ENCODE results near the gene TMEM203. TPM values are rescaled to one million over a fixed set of nuclear protein-coding genes. Genes with fewer than 3 reads are reported as not detected.
"Not testable (repeated sequence)": the region's sequence is repeated elsewhere in the genome, so short reads cannot be mapped to it uniquely, and the experiment has no call there.

TMEM203 gene
- polyA plus RNA-seq, 4 donors, result 44.6 to 49.8 (median 47.4) TPM

DNA sequence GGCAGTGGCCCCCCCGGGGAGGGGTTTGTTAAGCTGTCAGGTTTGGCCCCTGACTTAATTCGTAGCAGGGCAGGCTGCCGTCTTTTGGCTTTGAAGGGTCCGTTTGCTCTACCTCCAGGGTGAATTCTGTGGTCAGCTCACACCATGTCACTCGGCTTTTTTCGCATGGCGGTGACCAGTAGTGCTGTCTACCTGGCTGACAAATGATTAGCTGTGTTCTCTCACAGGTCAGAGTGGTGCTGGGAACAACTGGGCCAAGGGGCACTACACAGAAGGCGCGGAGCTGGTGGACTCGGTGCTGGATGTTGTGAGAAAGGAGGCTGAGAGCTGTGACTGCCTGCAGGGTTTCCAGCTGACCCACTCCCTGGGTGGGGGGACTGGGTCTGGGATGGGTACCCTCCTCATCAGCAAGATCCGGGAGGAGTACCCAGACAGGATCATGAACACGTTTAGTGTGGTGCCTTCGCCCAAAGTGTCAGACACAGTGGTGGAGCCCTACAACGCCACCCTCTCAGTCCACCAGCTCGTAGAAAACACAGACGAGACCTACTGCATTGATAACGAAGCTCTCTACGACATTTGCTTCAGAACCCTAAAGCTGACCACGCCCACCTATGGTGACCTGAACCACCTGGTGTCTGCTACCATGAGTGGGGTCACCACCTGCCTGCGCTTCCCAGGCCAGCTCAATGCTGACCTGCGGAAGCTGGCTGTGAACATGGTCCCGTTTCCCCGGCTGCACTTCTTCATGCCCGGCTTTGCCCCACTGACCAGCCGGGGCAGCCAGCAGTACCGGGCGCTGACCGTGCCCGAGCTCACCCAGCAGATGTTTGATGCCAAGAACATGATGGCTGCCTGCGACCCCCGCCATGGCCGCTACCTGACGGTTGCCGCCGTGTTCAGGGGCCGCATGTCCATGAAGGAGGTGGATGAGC lies 37.1 kb upstream of the TMEM203 start:
- no peak for DNase-seq (ENCODE audit: low read depth in 4 of 4, low spot score in 3 of 4)

DNA sequence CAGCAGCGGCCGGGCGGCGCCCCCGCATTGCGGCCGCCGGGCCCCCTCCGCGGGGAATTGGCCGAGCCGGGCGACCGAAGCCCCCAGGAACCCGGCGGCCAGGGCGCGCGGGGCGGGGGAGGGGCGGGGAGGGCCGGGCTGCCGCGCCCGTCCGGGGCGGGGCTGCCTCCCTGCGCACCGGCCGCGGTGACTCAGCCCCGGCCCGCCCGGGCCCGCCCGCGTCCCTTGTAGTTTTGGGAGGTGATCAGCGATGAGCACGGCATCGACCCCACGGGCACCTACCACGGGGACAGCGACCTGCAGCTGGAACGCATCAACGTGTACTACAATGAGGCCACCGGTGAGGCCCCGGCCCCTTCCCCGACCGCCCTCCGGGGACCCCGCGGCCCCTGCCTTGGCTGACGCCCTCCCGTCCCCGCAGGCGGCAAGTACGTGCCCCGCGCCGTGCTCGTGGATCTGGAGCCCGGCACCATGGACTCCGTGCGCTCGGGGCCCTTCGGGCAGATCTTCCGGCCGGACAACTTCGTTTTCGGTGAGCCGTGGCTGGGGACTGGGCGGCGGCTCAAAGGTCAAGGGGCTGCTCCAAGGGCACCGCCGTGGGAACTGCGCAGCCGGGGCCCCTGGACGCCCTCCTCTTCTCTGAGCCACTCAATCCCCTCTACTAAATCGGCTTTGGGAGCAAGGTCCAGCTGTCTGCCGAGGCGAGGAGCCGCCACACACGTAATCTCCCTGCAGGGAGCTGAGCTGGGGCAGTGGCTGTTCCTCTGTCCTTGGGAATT lies 36.2 kb upstream of the TMEM203 start:
- DNase-seq (ENCODE audit: low read depth in 4 of 4, low spot score in 3 of 4), result no peak

DNA sequence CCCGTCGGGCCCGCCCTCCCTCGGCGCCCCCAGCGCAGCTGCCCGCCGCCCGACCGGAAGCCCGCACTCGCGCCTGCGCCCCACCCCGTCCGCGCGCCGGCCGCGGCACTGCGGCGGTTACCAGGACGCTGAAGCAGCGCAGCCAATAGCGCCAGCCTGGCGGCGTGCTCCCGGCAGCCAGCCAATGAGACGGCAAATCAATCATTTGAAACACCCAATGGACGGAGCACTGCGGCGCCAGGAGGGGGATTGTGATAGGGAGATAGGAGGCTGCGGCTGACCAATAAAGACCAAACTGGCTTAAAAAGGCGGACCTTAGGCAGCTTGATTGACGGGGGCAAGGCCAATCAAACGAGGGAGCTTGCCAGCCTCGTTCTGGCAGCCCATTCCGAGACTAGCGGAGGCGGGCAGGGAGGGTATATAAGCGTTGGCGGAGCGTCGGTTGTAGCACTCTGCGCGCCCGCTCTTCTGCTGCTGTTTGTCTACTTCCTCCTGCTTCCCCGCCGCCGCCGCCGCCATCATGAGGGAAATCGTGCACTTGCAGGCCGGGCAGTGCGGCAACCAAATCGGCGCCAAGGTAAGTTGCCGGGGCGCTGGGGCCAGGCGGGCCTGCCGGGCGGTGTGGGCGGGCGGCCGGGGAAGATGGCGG lies 35.5 kb upstream of the TMEM203 start, which contains the start of gene TUBB4B:
Gene TUBB4B (plus strand): TSS at position 447 of the 649 bp plus-strand sequence. CDS start 74 bp downstream, at position 521.
- peak; percentile 97 to 100 (median 99) for DNase-seq (ENCODE audit: low read depth in 4 of 4, low spot score in 3 of 4)

DNA sequence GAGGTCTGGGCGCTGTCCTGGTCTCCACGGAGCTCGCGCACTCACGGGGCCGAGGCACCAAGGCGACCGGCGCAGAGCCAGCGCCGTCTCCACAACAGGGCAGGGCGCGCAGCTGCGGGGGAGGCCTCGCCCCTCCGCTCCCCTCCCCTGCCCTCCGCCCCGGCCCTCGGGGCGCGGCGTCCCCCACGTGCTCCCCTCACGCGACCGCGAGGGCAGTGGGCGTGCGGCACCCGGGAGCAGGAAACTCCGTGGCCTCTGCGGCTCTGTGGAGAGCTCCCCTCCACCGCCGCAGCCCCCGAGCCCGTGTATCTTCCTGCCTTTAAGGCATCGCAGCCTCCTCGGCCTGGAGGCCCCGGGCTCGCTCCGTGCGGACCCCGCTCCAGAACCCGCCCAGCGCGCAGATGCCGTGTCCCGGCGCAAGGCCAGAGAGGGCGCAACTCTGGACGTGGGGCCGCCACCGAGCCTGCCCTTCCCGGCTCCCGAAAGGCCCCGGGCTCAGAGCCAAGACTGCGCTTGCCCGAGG lies 34.9 kb upstream of the TMEM203 start:
- DNase-seq (ENCODE audit: low read depth in 4 of 4, low spot score in 3 of 4), result peak in 2 of 4 donors; percentile 49 to 53

DNA sequence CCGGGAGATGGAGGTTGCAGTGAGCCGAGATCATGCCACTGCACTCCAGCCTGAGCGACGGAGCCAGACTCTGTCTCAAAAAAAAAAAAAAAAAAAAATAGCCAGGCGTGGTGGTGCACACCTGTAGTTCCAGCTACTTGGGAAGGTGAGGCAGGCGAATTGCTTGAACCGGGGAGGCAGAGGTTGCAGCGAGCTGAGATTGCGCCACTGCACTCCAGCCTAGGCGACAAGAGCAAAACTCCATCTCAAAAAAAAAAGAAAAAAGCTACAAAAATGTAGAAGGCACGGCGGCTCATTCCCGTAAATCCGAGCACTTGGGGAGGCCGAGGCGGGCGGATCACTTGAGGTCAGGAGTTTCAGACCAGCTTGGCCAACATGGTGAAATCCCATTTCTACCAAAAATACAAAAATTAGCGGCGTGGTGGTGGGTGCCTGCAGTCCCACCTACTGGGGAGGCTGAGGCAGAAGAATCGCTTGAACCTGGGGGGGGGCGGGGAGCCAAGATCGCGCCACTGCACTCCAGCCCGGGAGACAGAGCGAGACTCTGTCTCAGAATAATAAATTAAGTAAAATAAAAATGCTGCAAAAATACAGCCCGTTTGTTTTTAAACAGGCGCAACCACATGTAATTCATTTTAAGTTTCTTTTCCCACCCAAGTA lies 34.2 kb upstream of the TMEM203 start:
- DNase-seq (ENCODE audit: low read depth in 4 of 4, low spot score in 3 of 4), result not testable (repeated sequence)

DNA sequence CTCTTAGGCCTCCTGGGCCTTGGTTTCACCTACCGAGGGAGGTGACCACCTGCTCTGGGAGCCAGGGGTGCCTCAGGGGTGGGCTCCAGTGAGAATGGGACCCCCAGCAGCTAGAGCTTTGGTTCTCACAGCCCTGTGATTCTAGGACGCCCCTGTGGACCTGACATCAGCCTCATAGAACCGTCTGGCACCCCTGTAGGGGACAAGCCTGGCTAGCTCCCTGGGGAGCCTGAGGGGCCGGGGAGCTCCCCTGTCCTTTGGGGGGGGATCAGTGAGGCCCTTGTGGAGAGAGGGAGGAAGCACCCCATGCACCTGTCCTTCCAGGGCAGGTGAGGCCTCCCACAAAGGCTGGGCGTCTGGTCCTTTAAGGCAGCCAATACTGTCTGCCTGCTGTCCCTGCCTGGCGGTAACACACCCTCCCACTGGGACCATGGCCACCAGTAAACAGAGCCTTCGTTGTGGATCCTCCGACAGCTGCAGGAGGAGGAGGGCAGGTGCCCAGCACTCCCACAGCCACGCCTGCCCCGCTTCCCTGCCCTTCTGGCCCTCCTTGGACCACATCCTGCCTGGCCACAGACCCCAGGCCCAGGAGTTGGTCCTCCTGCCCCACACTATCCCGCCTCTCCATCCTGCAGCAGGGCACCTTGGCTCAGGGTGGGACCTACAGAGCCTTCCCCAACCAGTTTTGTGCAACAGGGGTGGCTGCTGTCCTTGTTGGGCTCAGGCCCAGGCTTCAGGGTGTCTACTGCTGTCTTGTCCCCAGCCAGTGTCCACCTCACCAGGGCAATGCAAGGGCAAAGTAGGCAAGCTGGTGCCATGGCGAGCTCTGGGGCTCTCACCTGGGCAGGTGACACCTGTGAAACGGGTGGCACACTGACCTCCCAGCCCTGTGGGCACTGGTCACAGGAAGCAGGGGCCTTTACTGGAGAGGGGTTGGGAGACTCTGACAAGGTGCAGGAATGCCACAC lies 32.6 kb upstream of the TMEM203 start:
- no peak for DNase-seq (ENCODE audit: low read depth in 4 of 4, low spot score in 3 of 4)

DNA sequence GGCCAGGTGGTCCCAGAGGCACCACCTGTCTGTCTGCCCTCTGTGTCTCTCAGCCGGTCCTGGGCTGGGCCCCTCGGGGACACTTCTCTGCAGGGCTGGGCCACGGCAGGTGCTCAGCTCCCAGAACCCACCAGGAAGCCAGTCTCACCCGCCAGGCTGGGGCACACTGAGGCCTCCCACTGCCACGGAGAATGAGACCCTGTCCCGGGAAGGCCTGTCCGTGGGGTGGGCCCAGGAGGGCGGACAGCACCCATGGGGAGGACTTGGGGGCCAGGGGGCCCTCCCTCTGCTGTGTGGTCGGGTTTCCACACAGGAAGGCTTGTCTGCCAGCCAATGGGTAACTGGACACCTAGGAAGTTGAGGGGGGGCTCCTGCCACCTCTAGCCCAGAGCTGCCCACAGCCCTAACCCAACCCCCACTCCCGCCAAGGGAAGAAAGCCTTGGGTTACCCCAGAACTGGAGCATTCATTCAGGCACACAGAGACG lies 31.5 kb upstream of the TMEM203 start:
- no peak for DNase-seq (ENCODE audit: low read depth in 4 of 4, low spot score in 3 of 4)

DNA sequence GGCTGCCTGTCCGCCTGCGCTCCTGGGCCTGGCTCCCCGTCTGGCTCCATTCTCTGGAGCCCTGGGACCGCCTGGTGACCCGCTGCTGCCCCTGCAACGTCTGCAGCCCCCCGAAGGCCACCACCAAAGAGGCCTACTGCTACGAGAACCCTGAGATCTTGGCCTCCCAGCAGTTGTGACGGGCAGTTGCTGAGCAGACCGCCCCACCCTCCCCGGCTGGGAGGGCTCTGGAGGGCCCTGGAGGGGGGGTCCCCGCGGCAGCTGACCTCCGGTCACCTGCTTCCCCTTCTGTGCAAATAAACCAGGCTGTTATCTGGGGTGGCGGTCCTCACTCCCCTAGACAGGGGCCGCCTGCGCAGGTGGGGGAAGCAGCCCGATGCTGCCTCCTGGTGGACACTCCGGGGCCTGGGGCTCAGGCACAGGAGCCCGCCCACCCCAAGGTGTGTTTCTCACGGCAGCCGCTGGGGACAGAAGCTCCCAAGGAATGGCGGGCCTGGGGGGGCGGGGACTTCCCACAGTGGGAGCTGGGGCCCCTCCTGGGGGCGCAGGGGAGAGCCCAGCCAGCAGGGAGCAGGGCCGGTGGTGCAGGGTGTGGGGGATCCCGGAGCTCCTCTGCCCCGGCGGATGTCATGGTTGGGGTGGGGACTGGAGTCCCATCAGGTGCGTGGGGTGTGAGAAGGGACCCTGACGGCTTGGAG lies 30.9 kb upstream of the TMEM203 start:
- peak; percentile 67 to 81 (median 72) for DNase-seq (ENCODE audit: low read depth in 4 of 4, low spot score in 3 of 4)

DNA sequence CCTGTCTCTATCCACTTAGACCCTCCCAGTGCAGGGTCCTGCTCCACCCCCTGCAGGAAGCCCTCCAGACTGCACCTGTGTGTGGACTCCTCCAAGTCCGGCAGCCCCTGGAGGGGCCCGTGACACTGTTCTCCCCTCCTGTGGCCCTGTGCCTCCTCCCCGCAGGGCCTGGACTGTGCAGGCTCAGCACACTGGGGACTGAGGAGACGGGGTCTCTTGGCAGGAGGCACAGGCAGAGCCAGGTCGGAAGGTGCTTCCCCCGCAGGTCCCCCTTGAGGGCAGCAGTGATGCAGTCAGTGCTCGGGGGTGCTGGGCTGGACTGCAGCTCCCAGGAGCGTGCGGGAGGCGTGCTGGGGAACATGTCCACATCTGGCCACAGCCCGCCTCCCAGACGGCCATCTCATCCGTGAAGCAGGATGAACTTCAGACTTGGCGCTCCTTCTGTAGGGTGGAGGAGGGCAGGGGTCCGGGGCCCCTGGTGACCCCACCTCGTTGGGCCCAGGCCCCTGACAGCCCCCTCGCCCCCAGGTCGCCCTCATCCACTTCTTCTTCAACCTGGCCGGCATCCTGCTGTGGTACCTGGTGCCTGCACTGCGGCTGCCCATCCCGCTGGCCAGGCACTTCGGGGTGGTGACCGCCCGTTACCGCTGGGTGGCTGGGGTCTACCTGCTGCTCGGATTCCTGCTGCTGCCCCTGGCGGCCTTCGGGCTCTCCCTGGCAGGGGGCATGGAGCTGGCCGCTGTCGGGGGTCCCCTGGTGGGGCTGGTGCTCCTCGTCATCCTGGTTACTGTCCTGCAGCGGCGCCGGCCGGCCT lies 30.2 kb upstream of the TMEM203 start:
- DNase-seq (ENCODE audit: low read depth in 4 of 4, low spot score in 3 of 4), result no peak

DNA sequence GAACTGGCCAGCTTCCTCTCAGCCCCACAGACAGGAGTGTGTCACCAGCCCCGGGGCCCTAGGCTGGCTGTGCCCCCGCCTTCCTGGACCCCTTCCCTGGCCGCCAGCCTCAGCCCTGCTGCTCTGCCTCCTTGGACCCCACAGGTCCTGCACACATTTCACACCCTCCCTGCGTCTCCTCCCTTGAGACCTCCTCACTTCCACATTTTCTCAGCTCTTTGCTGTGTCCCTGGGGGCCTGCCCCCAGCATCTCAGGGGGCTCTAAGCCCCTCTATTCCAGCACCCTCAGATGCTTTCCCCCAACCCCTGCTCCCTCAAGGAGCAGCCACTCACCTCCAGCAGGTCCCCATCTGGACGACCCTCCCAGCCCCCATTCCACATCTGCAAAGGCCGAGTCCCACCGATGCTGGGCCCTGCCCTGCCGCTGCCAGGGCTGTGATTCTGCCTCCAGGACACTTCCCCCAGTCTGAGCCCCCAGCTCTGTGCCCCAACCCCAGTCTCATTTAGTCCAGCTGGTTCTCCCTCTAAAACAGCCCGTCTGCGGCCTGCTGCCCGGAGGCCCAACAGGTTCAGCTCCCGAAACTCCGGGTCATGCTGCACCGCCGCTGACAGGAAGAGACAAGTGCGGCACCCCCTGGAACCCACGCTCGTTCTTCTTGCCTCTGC lies 29.4 kb upstream of the TMEM203 start:
- DNase-seq (ENCODE audit: low read depth in 4 of 4, low spot score in 3 of 4), result no peak

DNA sequence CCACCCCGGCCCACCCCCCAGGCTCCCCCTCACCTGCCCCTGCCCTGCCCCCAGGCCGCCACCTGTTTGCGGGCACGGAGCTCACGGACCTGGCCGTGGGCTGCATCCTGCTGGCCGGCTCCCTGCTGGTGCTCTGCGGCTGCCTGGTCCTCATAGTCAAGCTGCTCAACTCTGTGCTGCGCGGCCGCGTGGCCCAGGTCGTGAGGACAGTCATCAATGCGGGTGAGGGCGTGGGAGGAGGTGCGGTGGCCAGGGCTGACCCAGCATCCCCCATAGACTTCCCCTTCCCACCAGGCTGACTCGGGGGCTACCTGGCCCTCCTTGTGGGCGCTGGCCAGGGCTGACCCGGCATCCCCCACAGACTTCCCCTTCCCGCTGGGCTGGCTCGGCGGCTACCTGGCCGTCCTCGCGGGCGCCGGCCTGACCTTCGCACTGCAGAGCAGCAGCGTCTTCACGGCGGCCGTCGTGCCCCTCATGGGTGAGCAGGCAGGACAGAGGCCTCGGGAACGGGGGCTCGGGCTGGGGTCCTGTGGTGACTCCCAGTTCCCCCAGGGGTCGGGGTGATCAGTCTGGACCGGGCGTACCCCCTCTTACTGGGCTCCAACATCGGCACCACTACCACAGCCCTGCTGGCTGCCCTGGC lies 28.7 kb upstream of the TMEM203 start:
- no peak for DNase-seq (ENCODE audit: low read depth in 4 of 4, low spot score in 3 of 4)

DNA sequence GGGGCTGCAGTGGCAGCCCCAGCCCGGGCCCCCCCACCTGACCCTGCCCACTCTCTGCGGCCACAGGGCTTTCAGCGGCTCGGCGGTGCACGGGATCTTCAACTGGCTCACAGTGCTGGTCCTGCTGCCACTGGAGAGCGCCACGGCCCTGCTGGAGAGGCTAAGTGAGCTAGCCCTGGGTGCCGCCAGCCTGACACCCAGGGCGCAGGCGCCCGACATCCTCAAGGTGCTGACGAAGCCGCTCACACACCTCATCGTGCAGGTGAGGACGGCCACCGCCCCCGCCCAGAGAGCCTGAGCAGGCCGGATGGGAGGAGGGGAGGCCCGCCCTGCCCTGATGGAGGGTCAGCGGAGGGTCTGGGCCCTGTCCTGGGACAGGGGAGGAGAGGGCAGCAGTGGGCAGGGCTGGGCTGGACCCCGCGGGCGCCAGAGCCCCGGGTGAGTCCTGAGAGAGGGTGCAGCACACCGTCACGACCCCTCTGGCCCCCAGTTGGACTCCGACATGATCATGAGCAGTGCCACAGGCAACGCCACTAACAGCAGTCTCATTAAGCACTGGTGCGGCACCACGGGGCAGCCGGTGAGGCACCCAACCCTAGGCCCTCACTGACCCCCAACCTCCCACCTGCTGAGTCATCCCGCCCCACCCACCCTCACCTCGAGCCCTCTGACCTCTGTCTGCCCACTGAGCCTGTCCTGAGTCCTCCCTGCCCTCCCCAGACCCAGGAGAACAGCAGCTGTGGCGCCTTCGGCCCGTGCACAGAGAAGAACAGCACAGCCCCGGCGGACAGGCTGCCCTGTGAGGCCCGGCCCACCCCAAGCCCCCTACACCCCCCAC lies 27.9 kb upstream of the TMEM203 start:
- no peak for DNase-seq (ENCODE audit: low read depth in 4 of 4, low spot score in 3 of 4)

DNA sequence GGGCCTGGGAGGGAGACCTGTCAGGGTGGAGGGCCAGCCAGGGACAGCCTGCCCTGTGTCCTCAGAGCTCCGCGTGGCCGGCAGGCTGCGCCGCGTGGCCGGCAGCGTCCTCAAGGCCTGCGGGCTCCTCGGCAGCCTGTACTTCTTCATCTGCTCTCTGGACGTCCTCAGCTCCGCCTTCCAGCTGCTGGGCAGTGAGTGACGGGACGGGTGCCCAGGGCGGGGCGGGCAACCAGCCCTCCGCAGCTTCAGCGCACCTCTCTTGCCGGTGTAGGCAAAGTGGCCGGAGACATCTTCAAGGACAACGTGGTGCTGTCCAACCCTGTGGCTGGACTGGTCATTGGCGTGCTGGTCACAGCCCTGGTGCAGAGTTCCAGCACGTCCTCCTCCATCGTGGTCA lies 27.1 kb upstream of the TMEM203 start:
- DNase-seq (ENCODE audit: low read depth in 4 of 4, low spot score in 3 of 4), result no peak

DNA sequence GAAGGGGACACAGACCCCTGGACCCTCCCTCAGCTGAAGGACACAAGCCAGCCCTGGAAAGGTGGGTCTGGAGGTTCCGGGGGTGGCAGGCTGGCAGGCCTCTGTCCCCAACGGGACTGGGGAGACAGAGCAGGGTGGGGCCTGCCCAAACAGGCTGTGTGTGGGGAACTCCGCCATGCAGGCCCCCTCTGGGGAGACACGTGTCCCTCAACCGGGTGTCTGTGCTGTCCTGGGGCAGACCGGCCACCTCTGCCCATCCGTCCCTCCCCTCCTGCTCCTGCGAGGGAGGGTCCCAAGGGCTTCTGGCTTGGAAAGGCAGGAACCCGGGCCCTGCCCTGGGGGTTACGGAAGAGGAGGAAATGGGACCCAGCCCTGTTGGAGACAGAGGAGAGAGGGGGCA lies 26.7 kb upstream of the TMEM203 start:
- DNase-seq (ENCODE audit: low read depth in 4 of 4, low spot score in 3 of 4), result no peak

DNA sequence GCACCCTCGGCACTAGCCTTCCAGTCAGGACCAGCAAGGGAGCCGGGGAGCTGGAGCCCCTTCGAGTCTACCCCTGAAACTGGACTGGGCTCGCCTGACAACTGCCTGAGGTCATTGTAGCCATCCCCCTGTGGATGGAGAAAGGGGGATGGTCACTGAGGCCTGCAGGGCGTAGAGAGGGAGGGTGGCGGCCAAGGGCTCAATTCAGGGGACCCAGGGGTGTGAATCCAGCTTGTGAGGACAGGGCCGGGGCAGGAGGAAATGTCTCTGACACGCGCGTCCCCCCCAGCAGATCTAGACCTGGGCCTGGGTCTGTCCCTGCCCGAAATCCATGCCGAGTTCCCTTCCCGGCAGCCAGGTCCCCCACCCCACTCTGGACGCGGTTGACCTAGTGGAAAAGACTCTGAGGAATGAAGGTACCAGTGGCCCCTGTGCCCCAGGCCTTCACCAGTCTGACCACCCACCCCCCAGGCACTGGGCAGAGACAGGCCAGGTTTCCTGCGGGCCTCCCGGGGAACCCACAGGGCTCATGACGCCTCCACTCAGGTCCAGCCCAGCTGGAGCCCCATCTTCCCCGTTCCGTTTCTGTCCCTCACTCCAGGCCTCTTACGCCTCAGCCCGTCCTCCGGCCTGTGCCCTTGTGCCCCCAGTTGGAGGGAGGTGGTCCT lies 26.1 kb upstream of the TMEM203 start:
- DNase-seq (ENCODE audit: low read depth in 4 of 4, low spot score in 3 of 4), result no peak
